Loucy (cell line): Measurements from ENCODE around the gene FYB2.

Experiments used
- EZH2phosphoT487 ChIP-seq: fragments of 200-600 bp; IDR thresholded peaks from 2 replicates; pipeline ENCODE4 v1.6.1; 2018; ENCODE audit warnings: antibody characterized with exemption, mild to moderate bottlenecking, moderate library complexity, borderline replicate concordance
- TF ChIP-seq, protein P1 (sequence below): fragments of 200-600 bp; sonication (generic); conservative IDR thresholded peaks from 2 replicates; pipeline ENCODE4 v1.5.1; 2014; ENCODE audit warnings: mild to moderate bottlenecking, antibody characterized with exemption, low read length

DNA sequence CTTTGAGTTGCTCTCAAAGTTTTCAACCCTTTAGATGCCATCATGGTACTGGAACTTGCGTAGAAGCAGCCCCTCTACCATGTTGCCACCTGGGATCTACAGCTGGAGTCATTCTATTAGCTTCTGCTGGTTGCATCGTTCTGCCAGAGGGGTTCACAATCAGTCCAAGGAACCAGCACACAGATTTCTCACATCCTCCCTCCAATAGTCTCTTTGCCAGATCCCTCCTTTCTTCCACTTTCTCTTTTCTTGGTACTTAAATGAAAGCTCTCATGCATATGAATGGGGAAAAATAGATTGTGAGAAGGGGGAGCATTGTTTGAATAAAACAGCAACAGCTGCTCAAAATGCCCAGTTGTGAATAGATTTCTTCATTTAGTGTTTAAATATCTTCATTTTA is 31.2 kb upstream of the FYB2 start:
- TF ChIP-seq, protein P1, sequence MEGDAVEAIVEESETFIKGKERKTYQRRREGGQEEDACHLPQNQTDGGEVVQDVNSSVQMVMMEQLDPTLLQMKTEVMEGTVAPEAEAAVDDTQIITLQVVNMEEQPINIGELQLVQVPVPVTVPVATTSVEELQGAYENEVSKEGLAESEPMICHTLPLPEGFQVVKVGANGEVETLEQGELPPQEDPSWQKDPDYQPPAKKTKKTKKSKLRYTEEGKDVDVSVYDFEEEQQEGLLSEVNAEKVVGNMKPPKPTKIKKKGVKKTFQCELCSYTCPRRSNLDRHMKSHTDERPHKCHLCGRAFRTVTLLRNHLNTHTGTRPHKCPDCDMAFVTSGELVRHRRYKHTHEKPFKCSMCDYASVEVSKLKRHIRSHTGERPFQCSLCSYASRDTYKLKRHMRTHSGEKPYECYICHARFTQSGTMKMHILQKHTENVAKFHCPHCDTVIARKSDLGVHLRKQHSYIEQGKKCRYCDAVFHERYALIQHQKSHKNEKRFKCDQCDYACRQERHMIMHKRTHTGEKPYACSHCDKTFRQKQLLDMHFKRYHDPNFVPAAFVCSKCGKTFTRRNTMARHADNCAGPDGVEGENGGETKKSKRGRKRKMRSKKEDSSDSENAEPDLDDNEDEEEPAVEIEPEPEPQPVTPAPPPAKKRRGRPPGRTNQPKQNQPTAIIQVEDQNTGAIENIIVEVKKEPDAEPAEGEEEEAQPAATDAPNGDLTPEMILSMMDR: no peak
- TF ChIP-seq EZH2phosphoT487: no peak
